ENCODE results near the gene KRT6B. TPM values are rescaled to one million over a fixed set of nuclear protein-coding genes. Genes with fewer than 3 reads are reported as not detected.

Gene KRT6B
- total and polyA plus RNA-seq, 2 experiments from 2014 or later = not detected

GRCh38 chr12:52454411-52455201 lies 2.7 kb upstream of the KRT6B start (continued):
- TF ChIP-seq ZNF462 (CRISPR knock-in tag; IDR thresholded peaks at IDR 0.05) (no peak), NANOG (IDR thresholded peaks at IDR 0.05; ENCODE audit: borderline replicate concordance) (no peak)

- H3K9me2 ChIP-seq (ENCODE audit: insufficient read depth) = no peaks in the 10 kb centered on the region
- no peaks in the 10 kb centered on the region for H3K36me3 ChIP-seq (ENCODE audit: insufficient read depth)
- no peak overlapping the region for H3K4me3 ChIP-seq
- no peaks in the 10 kb centered on the region for H3F3A ChIP-seq (replicated peaks; ENCODE audit: low read depth)
- no peak overlapping the region for H2AFZ ChIP-seq
- Mint-ChIP-seq H3K27me3 (ENCODE audit: insufficient read depth, low read depth, poor library complexity) (peaks cover 4% of the 10 kb centered on the region), H3K36me3 (ENCODE audit: low read depth) (no peaks in the 10 kb centered on the region; the same call in 2 of the 3 replicates), H3K4me1 (no peaks in the 10 kb centered on the region; the same call in 2 of the 3 replicates), H3K4me3 (no peak overlapping the region), H3K27ac (no peak overlapping the region), H3K9me3 (no peaks in the 10 kb centered on the region; the same call in none of the 3 replicates)
- DNase-seq (ENCODE audit: low spot score) (no peak), ATAC-seq (no peak)
- H3K4me2 ChIP-seq = no peak overlapping the region
- no peaks in the 10 kb centered on the region for H3K79me2 ChIP-seq (replicated peaks; ENCODE audit: insufficient read depth)
- no peaks in the 10 kb centered on the region for H4K20me1 ChIP-seq (replicated peaks; ENCODE audit: insufficient read depth)
- H3K27ac ChIP-seq (ENCODE audit: low read depth) = no peak overlapping the region
- no peaks in the 10 kb centered on the region for H3K27me3 ChIP-seq (ENCODE audit: insufficient read depth)
- no peaks in the 10 kb centered on the region for H3K4me1 ChIP-seq (ENCODE audit: insufficient read depth)
- no peak for TF ChIP-seq ETS1 (IDR thresholded peaks at IDR 0.05)
- no peak for TF ChIP-seq JUNB (IDR thresholded peaks at IDR 0.05; ENCODE audit: unreplicated experiment)
- TF ChIP-seq EZH2phosphoT487 (IDR thresholded peaks at IDR 0.05; ENCODE audit: unreplicated experiment) = no peak
- no peak for TF ChIP-seq ZNF331 (CRISPR knock-in tag; IDR thresholded peaks at IDR 0.05; ENCODE audit: low read depth)
- no peak for TF ChIP-seq POLR2AphosphoS5 (IDR thresholded peaks at IDR 0.05; ENCODE audit: low read depth)
- TF ChIP-seq STAT1 (IDR thresholded peaks at IDR 0.05; ENCODE audit: unreplicated experiment) = no peak
- no peak for TF ChIP-seq CREB1 (CRISPR knock-in tag; IDR thresholded peaks at IDR 0.05; ENCODE audit: low read depth)
- no peak for TF ChIP-seq CTCF (conservative IDR thresholded peaks at IDR 0.05; ENCODE audit: low read depth in 2 of 2)
- no peak for TF ChIP-seq NANOG (IDR thresholded peaks at IDR 0.05; ENCODE audit: borderline replicate concordance)
- no peak for TF ChIP-seq ZNF114 (CRISPR knock-in tag; IDR thresholded peaks at IDR 0.05)
- TF ChIP-seq REST (IDR thresholded peaks at IDR 0.05; ENCODE audit: unreplicated experiment) = no peak
Observed at GRCh38 chr12:52448228-52448627, 3.7 kb downstream of the KRT6B start.
